MCF 10A (cell line): ENCODE results near the gene VEZF1. TPM values are rescaled to one million over a fixed set of nuclear protein-coding genes. Genes with fewer than 3 reads are reported as not detected.

ENCODE experiments used
- BruUV-seq: library from RNA; stranded (reverse); fragments of 400-500 nt; replicated peaks from 2 replicates; lab custom pipeline; 2021; lab: Mats Ljungman, UMichigan
- CTCF ChIA-PET: fragments of 300-600 bp; sonication (Branson Sonifier 250); formaldehyde crosslinking; extraction: SDS; loops from one replicate; lab custom pipeline; 2021; ENCODE audit warnings: antibody characterized with exemption, inconsistent platforms; lab: Yijun Ruan, JAX
- POLR2A ChIA-PET: fragments of 300-600, 350-650 bp; sonication (Branson Sonifier 250); formaldehyde crosslinking; extraction: SDS; loops from one replicate; lab custom pipeline; 2020; ENCODE audit warnings: antibody characterized with exemption, inconsistent platforms; lab: Yijun Ruan, JAX
- DNase-seq: peaks from one replicate; pipeline ENCODE4 v3.0.0-alpha.2; 2018; ENCODE audit not compliant: unreplicated experiment
- H3K27ac Mint-ChIP-seq: one replicate; pipeline ENCODE4 v1.8.0; 2022; ENCODE audit warnings: mild to moderate bottlenecking, low read depth, mixed read lengths; ENCODE audit not compliant: unreplicated experiment
- H3K27me3 Mint-ChIP-seq: one replicate; pipeline ENCODE4 v1.8.0; 2022; ENCODE audit warnings: mixed read lengths; ENCODE audit not compliant: insufficient read depth, unreplicated experiment
- H3K36me3 Mint-ChIP-seq: one replicate; pipeline ENCODE4 v1.8.0; 2022; ENCODE audit warnings: mild to moderate bottlenecking, moderate library complexity, mixed read lengths; ENCODE audit not compliant: insufficient read depth, unreplicated experiment
- H3K4me1 Mint-ChIP-seq: one replicate; pipeline ENCODE4 v1.8.0; 2022; ENCODE audit warnings: mixed read lengths; ENCODE audit not compliant: insufficient read depth, unreplicated experiment
- H3K4me3 Mint-ChIP-seq: one replicate; pipeline ENCODE4 v1.8.0; 2022; ENCODE audit warnings: mild to moderate bottlenecking, moderate library complexity, mixed read lengths; ENCODE audit not compliant: unreplicated experiment
- H3K9me3 Mint-ChIP-seq: one replicate; pipeline ENCODE4 v1.8.0; 2022; ENCODE audit warnings: mixed read lengths; ENCODE audit not compliant: unreplicated experiment
- CTCF ChIP-seq: fragments of 200-600 bp; IDR thresholded peaks from one replicate; pipeline ENCODE4 v1.8.0; 2022; ENCODE audit warnings: antibody characterized with exemption, mild to moderate bottlenecking; ENCODE audit not compliant: unreplicated experiment
- intact Hi-C: fragments of 100-400 bp; cut with micrococcal nuclease; formaldehyde crosslinking; loops from 2 replicates; pipeline ENCODE4 v1.14.1; 2022
- total RNA-seq: library from RNA; stranded (reverse); gene quantifications from 2 replicates; pipeline ENCODE4 v1.2.3, GENCODE V29; 2022

The VEZF1 gene
- total RNA-seq, 1 experiment from 2014 or later = 66.8 TPM

GRCh38 chr17:57940653-57941329 is 47.3 kb downstream of the VEZF1 start:
- no TSS peak for BruUV-seq
- no peaks in the 10 kb centered on the region for H3K36me3 Mint-ChIP-seq
- intact Hi-C loops = no loop called here
- H3K27me3 Mint-ChIP-seq = no peaks in the 10 kb centered on the region
- H3K27ac Mint-ChIP-seq = no peak overlapping the region
- no peak overlapping the region for H3K4me3 Mint-ChIP-seq
- DNase-seq = peak; percentile 42
- H3K9me3 Mint-ChIP-seq = no peaks in the 10 kb centered on the region
- peaks cover 22% of the 10 kb centered on the region for H3K4me1 Mint-ChIP-seq
- no peak for TF ChIP-seq CTCF
- ChIA-PET CTCF (interaction anchor here (0.6 to 0.8 kb wide), 2 partner anchors 14 to 22 kb away, joined by 3 to 4 read pairs; partner anchors contain the start of gene CUEDC1), POLR2A (interaction anchor here (1.5 kb wide), 1 partner anchor 37 kb away, joined by 3 read pairs; no protein-coding TSS in a partner anchor)

- POLR2A ChIA-PET = interaction anchor here (1.2 to 1.5 kb wide), 3 partner anchors 12 to 41 kb away, joined by 3 to 4 read pairs (median 4); no protein-coding TSS in a partner anchor
- no peak for TF ChIP-seq CTCF
- no peaks in the 10 kb centered on the region for H3K9me3 Mint-ChIP-seq
- no peaks in the 10 kb centered on the region for H3K27me3 Mint-ChIP-seq
- no TSS peak for BruUV-seq
- no peak overlapping the region for H3K4me3 Mint-ChIP-seq
- DNase-seq = no peak
- no peaks in the 10 kb centered on the region for H3K36me3 Mint-ChIP-seq
- intact Hi-C loops = no loop called here
- CTCF ChIA-PET = interaction anchor here (0.6 to 0.7 kb wide), 2 partner anchors 21 to 50 kb away, joined by 3 to 4 read pairs; no protein-coding TSS in a partner anchor
- H3K27ac Mint-ChIP-seq = no peak overlapping the region
- H3K4me1 Mint-ChIP-seq = peaks cover 22% of the 10 kb centered on the region
These were observed 47.8 kb downstream of the VEZF1 start for GRCh38 chr17:57940231-57940630.

GRCh38 chr17:57939797-57940196 is 48.3 kb downstream of the VEZF1 start:
- Mint-ChIP-seq H3K36me3 (no peaks in the 10 kb centered on the region), H3K27ac (no peak overlapping the region), H3K27me3 (no peaks in the 10 kb centered on the region), H3K4me1 (peaks cover 22% of the 10 kb centered on the region), H3K4me3 (no peak overlapping the region), H3K9me3 (no peaks in the 10 kb centered on the region)
- CTCF ChIA-PET = interaction anchor here (0.7 kb wide), 1 partner anchor 50 kb away, joined by 4 read pairs; no protein-coding TSS in a partner anchor
- DNase-seq = no peak
- intact Hi-C loops = no loop called here
- TF ChIP-seq CTCF = no peak
- no TSS peak for BruUV-seq
- POLR2A ChIA-PET = interaction anchor here (0.7 to 1.5 kb wide), 5 partner anchors 12 to 158 kb away, joined by 3 to 4 read pairs (median 4); no protein-coding TSS in a partner anchor

DNA sequence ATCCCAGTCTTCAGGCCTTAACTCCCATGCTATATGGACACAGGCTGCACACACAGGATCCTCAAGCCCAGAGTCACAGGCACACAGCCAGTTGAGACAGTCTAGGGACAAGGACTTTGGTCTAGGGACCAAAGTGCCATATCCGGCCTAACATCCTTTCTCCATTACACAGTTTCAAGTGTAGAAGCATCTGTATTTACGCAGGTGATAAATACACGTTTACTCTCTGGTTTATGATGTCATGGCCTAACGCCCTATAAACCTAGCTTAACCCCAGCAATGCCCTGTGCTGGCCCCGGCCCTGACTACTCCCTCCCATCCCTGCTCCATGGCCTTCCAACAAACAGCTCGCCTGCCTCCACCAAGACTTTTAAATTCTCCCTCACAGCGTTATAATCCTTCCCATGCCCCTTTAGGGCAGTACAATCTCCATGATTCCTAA is 50.0 kb downstream of the VEZF1 start:
- no TSS peak for BruUV-seq

More for the DNA sequence above, 50.0 kb downstream of the VEZF1 start:
- H3K9me3 Mint-ChIP-seq = no peaks in the 10 kb centered on the region
- H3K27ac Mint-ChIP-seq = no peak overlapping the region
- no peak for TF ChIP-seq CTCF
- no peaks in the 10 kb centered on the region for H3K36me3 Mint-ChIP-seq
- H3K4me1 Mint-ChIP-seq = peaks cover 14% of the 10 kb centered on the region
- ChIA-PET POLR2A (interaction anchor here (0.8 kb wide), 1 partner anchor 17 kb away, joined by 4 read pairs; no protein-coding TSS in a partner anchor), CTCF (interaction anchor here (0.6 to 2.1 kb wide), 3 partner anchors 11 to 568 kb away, joined by 3 to 8 read pairs (median 6); no protein-coding TSS in a partner anchor)
- DNase-seq = no peak
- H3K4me3 Mint-ChIP-seq = no peak overlapping the region
- H3K27me3 Mint-ChIP-seq = no peaks in the 10 kb centered on the region
- intact Hi-C loops = no loop called here
